DOHH2 (cell line): ENCODE data around the gene RUFY1.

ENCODE experiments used
- H3F3A ChIP-seq: fragments of 200-600 bp; sonication (generic), shearing (Covaris generic); 2 replicates; pipeline ENCODE4 v1.6.0; 2016; ENCODE audit warnings: antibody characterized with exemption, mild to moderate bottlenecking; ENCODE audit not compliant: control insufficient read depth, insufficient read depth
- H3K27ac ChIP-seq: fragments of 200-600 bp; sonication (generic); 2 replicates; pipeline ENCODE4 v1.5.1; 2014; ENCODE audit warnings: low read depth, mild to moderate bottlenecking, low read length, moderate library complexity
- H3K27me3 ChIP-seq: fragments of 200-600 bp; sonication (generic); 2 replicates; pipeline ENCODE4 v1.6.1; 2014; ENCODE audit warnings: mild to moderate bottlenecking, low read length, mixed read lengths; ENCODE audit not compliant: control insufficient read depth
- H3K36me3 ChIP-seq: fragments of 200-600 bp; sonication (generic); 2 replicates; pipeline ENCODE4 v1.6.1; 2014; ENCODE audit warnings: mild to moderate bottlenecking, low read length, moderate library complexity, mixed read lengths; ENCODE audit not compliant: control insufficient read depth
- H3K4me1 ChIP-seq: fragments of 200-600 bp; sonication (generic); 2 replicates; pipeline ENCODE4 v1.6.1; 2014; ENCODE audit warnings: mild to moderate bottlenecking, low read length, mixed read lengths; ENCODE audit not compliant: control insufficient read depth
- H3K4me2 ChIP-seq: fragments of 200-600 bp; sonication (generic); 2 replicates; pipeline ENCODE4 v1.6.0; 2014; ENCODE audit warnings: mild to moderate bottlenecking, low read length, moderate library complexity
- H3K4me3 ChIP-seq: fragments of 200-600 bp; sonication (generic); 2 replicates; pipeline ENCODE4 v1.5.1; 2014; ENCODE audit warnings: mild to moderate bottlenecking, low read length, mixed read lengths
- H3K79me2 ChIP-seq: fragments of 200-600 bp; sonication (generic); 2 replicates; pipeline ENCODE4 v1.6.1; 2014; ENCODE audit warnings: mild to moderate bottlenecking, low read length, mixed read lengths; ENCODE audit not compliant: control insufficient read depth
- H3K9me2 ChIP-seq: fragments of 200-600 bp; sonication (generic); replicated peaks from 2 replicates; pipeline ENCODE4 v1.6.1; 2014; ENCODE audit warnings: mild to moderate bottlenecking, low read length, mixed read lengths; ENCODE audit not compliant: control insufficient read depth
- H3K9me3 ChIP-seq: fragments of 200-600 bp; sonication (generic); 2 replicates; pipeline ENCODE4 v1.6.1; 2014; ENCODE audit warnings: antibody characterized with exemption, low read length, mixed read lengths; ENCODE audit not compliant: control insufficient read depth, insufficient read depth
- H4K20me1 ChIP-seq: fragments of 200-600 bp; sonication (generic); 2 replicates; pipeline ENCODE4 v1.6.0; 2014; ENCODE audit warnings: low read depth, mild to moderate bottlenecking, antibody characterized with exemption, low read length, moderate library complexity; ENCODE audit not compliant: control insufficient read depth, insufficient read depth
- CTCF ChIP-seq: fragments of 200-600 bp; sonication (generic); IDR thresholded peaks from one replicate; pipeline ENCODE4 v1.5.1; 2014; ENCODE audit warnings: antibody characterized with exemption, mild to moderate bottlenecking, low read depth, low read length; ENCODE audit not compliant: poor library complexity, severe bottlenecking
- EZH2phosphoT487 ChIP-seq: fragments of 200-600 bp; sonication (generic); IDR thresholded peaks from 2 replicates; pipeline ENCODE4 v1.6.1; 2017; ENCODE audit warnings: borderline replicate concordance, mild to moderate bottlenecking, antibody characterized with exemption, low read length, moderate library complexity, mixed read lengths

The RUFY1 gene

GRCh38 chr5:179613460-179614071, 63.2 kb downstream of the RUFY1 start:
- H3K36me3 ChIP-seq: peaks cover 94% of the 10 kb centered on the region
- peaks cover 42% of the 10 kb centered on the region for H4K20me1 ChIP-seq
- H3K9me3 ChIP-seq: no peaks in the 10 kb centered on the region
- H3K27ac ChIP-seq: no peak overlapping the region
- H3K4me3 ChIP-seq: no peak overlapping the region
- no peak overlapping the region for H3K4me2 ChIP-seq
- no peaks in the 10 kb centered on the region for H3K9me2 ChIP-seq
- no peaks in the 10 kb centered on the region for H3K4me1 ChIP-seq
- H3K27me3 ChIP-seq: no peaks in the 10 kb centered on the region
- H3K79me2 ChIP-seq: peaks cover 28% of the 10 kb centered on the region
- TF ChIP-seq EZH2phosphoT487 (no peak), CTCF (no peak)
- H3F3A ChIP-seq: peaks cover 93% of the 10 kb centered on the region

GRCh38 chr5:179614745-179615144, 64.4 kb downstream of the RUFY1 start:
- peaks cover 52% of the 10 kb centered on the region for H4K20me1 ChIP-seq
- peaks cover 98% of the 10 kb centered on the region for H3F3A ChIP-seq
- no peaks in the 10 kb centered on the region for H3K27me3 ChIP-seq
- peaks cover 4% of the 10 kb centered on the region for H3K4me1 ChIP-seq
- TF ChIP-seq EZH2phosphoT487 (no peak), CTCF (no peak)
- H3K36me3 ChIP-seq: peaks cover 98% of the 10 kb centered on the region
- H3K79me2 ChIP-seq: peaks cover 39% of the 10 kb centered on the region
- H3K9me3 ChIP-seq: no peaks in the 10 kb centered on the region
- no peak overlapping the region for H3K27ac ChIP-seq
- H3K9me2 ChIP-seq: no peaks in the 10 kb centered on the region
- no peak overlapping the region for H3K4me2 ChIP-seq
- H3K4me3 ChIP-seq: no peak overlapping the region

- H3K27ac ChIP-seq: no peak overlapping the region
- TF ChIP-seq CTCF: no peak
- TF ChIP-seq EZH2phosphoT487: no peak
Observed at GRCh38 chr5:179615203-179615602, 64.8 kb downstream of the RUFY1 start.

More at GRCh38 chr5:179615203-179615602, 64.8 kb downstream of the RUFY1 start:
- Histone ChIP-seq H3K4me2 (no peak overlapping the region), H3K27me3 (no peaks in the 10 kb centered on the region), H3K9me3 (no peaks in the 10 kb centered on the region), H3K4me3 (no peak overlapping the region), H3K9me2 (no peaks in the 10 kb centered on the region), H3F3A (peaks cover 98% of the 10 kb centered on the region), H3K79me2 (peaks cover 44% of the 10 kb centered on the region), H3K4me1 (peaks cover 8% of the 10 kb centered on the region), H4K20me1 (peaks cover 56% of the 10 kb centered on the region), H3K36me3 (peaks cover 98% of the 10 kb centered on the region)
